Measurements from ENCODE around the gene CCDC137.

- TF ChIP-seq CTCF (IDR thresholded peaks at IDR 0.05) (no peak), POLR2A (IDR thresholded peaks at IDR 0.05) (no peak)
Measured at GRCh38 chr17:81650951-81651350, 15.6 kb upstream of the CCDC137 start.

All from lower leg skin (tissue), 3 donors.